Measurements from ENCODE around the gene LCLAT1. TPM values are rescaled to one million over a fixed set of nuclear protein-coding genes. Genes with fewer than 3 reads are reported as not detected.

The LCLAT1 gene
- total and polyA plus RNA-seq, 2 donors (not counting 1 experiment from before 2014, with no cell fraction given), result 5.1 to 21.9 TPM

- no peak for TF ChIP-seq CTCF (IDR thresholded peaks at IDR 0.05)
- TF ChIP-seq EZH2 (IDR thresholded peaks at IDR 0.05; ENCODE audit: borderline replicate concordance, insufficient read depth, low read depth, low read length, poor library complexity, severe bottlenecking), result no peak
- intact Hi-C loops (cut with micrococcal nuclease), result no loop called here
Measured at GRCh38 chr2:30456106-30456505, 9.1 kb downstream of the LCLAT1 start.

GRCh38 chr2:30456579-30456978 lies 9.5 kb downstream of the LCLAT1 start:
- H3K27me3 Mint-ChIP-seq, result no peaks in the 10 kb centered on the region
- Histone ChIP-seq H3K4me3 (ENCODE audit: control extremely low read depth in 1 of 5, extremely low read depth in 1 of 5, insufficient read depth in 1 of 5, low read depth in 2 of 5, low read length in 4 of 5) (no peak overlapping the region), H3K27me3 (replicated peaks in 1 of 4; ENCODE audit: control extremely low read depth in 1 of 4, control insufficient read depth in 3 of 4, insufficient read depth in 4 of 4, low read length in 3 of 4) (no peaks in the 10 kb centered on the region), H4K20me1 (ENCODE audit: control insufficient read depth, insufficient read depth, low read length, poor library complexity, severe bottlenecking) (peaks cover 4% of the 10 kb centered on the region), H3K9ac (ENCODE audit: low read length) (no peak overlapping the region), H3K4me1 (ENCODE audit: control insufficient read depth in 2 of 2, insufficient read depth in 2 of 2, low read length in 2 of 2) (peaks cover 13 to 17% of the 10 kb centered on the region in 2 donors), H3K36me3 (replicated peaks in 1 of 2; ENCODE audit: control extremely low read depth in 1 of 2, control insufficient read depth in 1 of 2, extremely low read depth in 1 of 2, insufficient read depth in 2 of 2, low read length in 1 of 2) (no peaks in the 10 kb centered on the region), H3K27ac (ENCODE audit: low read length in 2 of 2) (no peak overlapping the region), H3K79me2 (ENCODE audit: control insufficient read depth, insufficient read depth, low read length) (peaks cover 86% of the 10 kb centered on the region), H3K9me3 (ENCODE audit: control extremely low read depth in 1 of 3, control insufficient read depth in 2 of 3, insufficient read depth in 1 of 3, low read length in 2 of 3) (peaks cover 0 to 3% (median 0%) of the 10 kb centered on the region in 3 donors), H3K4me2 (replicated peaks; ENCODE audit: low read depth, low read length, poor library complexity, severe bottlenecking) (no peak overlapping the region), H2AFZ (ENCODE audit: insufficient read depth, low read depth, low read length, poor library complexity, severe bottlenecking) (no peak overlapping the region)
- H3K27ac Mint-ChIP-seq, result no peak overlapping the region
- WGBS (ENCODE audit: insufficient coverage), result 100% methylated on average over 1 of the region's 2 CpGs
- no peak for ATAC-seq (ENCODE audit: low read depth)
- no peak overlapping the region for H3K4me3 Mint-ChIP-seq
- peaks cover 49% of the 10 kb centered on the region for H3K4me1 Mint-ChIP-seq
- ChIA-PET POLR2A (no interaction called here), CTCF (interaction anchor here (1.8 kb wide), 1 partner anchor 217 kb away, joined by 3 read pairs; no protein-coding TSS in a partner anchor)
- intact Hi-C loops (cut with micrococcal nuclease), result no loop called here
- no peaks in the 10 kb centered on the region for H3K9me3 Mint-ChIP-seq (ENCODE audit: insufficient read depth)
- DNase-seq, result no peak
- TF ChIP-seq EZH2 (IDR thresholded peaks at IDR 0.05; ENCODE audit: borderline replicate concordance, insufficient read depth, low read depth, low read length, poor library complexity, severe bottlenecking) (no peak), CTCF (IDR thresholded peaks at IDR 0.05) (no peak)

More at GRCh38 chr2:30456106-30456505, 9.1 kb downstream of the LCLAT1 start:
- no peak for DNase-seq
- Histone ChIP-seq H3K9ac (ENCODE audit: low read length) (no peak overlapping the region), H3K27me3 (replicated peaks in 1 of 4; ENCODE audit: control extremely low read depth in 1 of 4, control insufficient read depth in 3 of 4, insufficient read depth in 4 of 4, low read length in 3 of 4) (no peaks in the 10 kb centered on the region), H3K9me3 (ENCODE audit: control extremely low read depth in 1 of 3, control insufficient read depth in 2 of 3, insufficient read depth in 1 of 3, low read length in 2 of 3) (no peaks in the 10 kb centered on the region), H3K4me3 (ENCODE audit: control extremely low read depth in 1 of 5, extremely low read depth in 1 of 5, insufficient read depth in 1 of 5, low read depth in 2 of 5, low read length in 4 of 5) (no peak overlapping the region), H3K27ac (ENCODE audit: low read length in 2 of 2) (no peak overlapping the region), H4K20me1 (ENCODE audit: control insufficient read depth, insufficient read depth, low read length, poor library complexity, severe bottlenecking) (peaks cover 4% of the 10 kb centered on the region), H3K79me2 (ENCODE audit: control insufficient read depth, insufficient read depth, low read length) (peaks cover 84% of the 10 kb centered on the region), H3K4me1 (ENCODE audit: control insufficient read depth in 2 of 2, insufficient read depth in 2 of 2, low read length in 2 of 2) (peaks cover 13 to 17% of the 10 kb centered on the region in 2 donors), H3K36me3 (replicated peaks in 1 of 2; ENCODE audit: control extremely low read depth in 1 of 2, control insufficient read depth in 1 of 2, extremely low read depth in 1 of 2, insufficient read depth in 2 of 2, low read length in 1 of 2) (no peaks in the 10 kb centered on the region), H2AFZ (ENCODE audit: insufficient read depth, low read depth, low read length, poor library complexity, severe bottlenecking) (no peak overlapping the region), H3K4me2 (replicated peaks; ENCODE audit: low read depth, low read length, poor library complexity, severe bottlenecking) (no peak overlapping the region)
- H3K4me1 Mint-ChIP-seq, result peaks cover 47% of the 10 kb centered on the region
- WGBS (ENCODE audit: insufficient coverage), result 100% methylated on average over 2 of the region's 2 CpGs
- ChIA-PET CTCF (interaction anchor here (1.8 kb wide), 1 partner anchor 217 kb away, joined by 3 read pairs; no protein-coding TSS in a partner anchor), POLR2A (no interaction called here)
- H3K27me3 Mint-ChIP-seq, result no peaks in the 10 kb centered on the region
- no peak overlapping the region for H3K4me3 Mint-ChIP-seq
- H3K27ac Mint-ChIP-seq, result no peak overlapping the region
- ATAC-seq (ENCODE audit: low read depth), result no peak
- H3K9me3 Mint-ChIP-seq (ENCODE audit: insufficient read depth), result no peaks in the 10 kb centered on the region

Data from B cell (primary cell).